ENCODE data around the gene MINDY4.

The MINDY4 gene

GRCh38 chr7:30836991-30837390, 65.8 kb downstream of the MINDY4 start:
- DNase-seq (ENCODE audit: low spot score) = no peak

GRCh38 chr7:30837581-30837980, 66.4 kb downstream of the MINDY4 start:
- no peak for DNase-seq (ENCODE audit: low spot score)

- DNase-seq (ENCODE audit: low spot score) = no peak
Measured at GRCh38 chr7:30838008-30838407, 66.8 kb downstream of the MINDY4 start.

GRCh38 chr7:30840141-30841024, 69.2 kb downstream of the MINDY4 start:
- no peak for DNase-seq (ENCODE audit: low spot score)

- DNase-seq (ENCODE audit: low spot score) = no peak
Measured at GRCh38 chr7:30841025-30841735, 70.0 kb downstream of the MINDY4 start.

- no peak for DNase-seq (ENCODE audit: low spot score)
Measured at GRCh38 chr7:30841801-30842541, 70.8 kb downstream of the MINDY4 start.

GRCh38 chr7:30842542-30843451, 71.6 kb downstream of the MINDY4 start:
- DNase-seq (ENCODE audit: low spot score) = no peak

- DNase-seq (ENCODE audit: low spot score) = no peak
Measured at GRCh38 chr7:30843741-30844482, 72.7 kb downstream of the MINDY4 start.

- no peak for DNase-seq (ENCODE audit: low spot score)
Measured at GRCh38 chr7:30844483-30844874, 73.3 kb downstream of the MINDY4 start.

- DNase-seq (ENCODE audit: low spot score) = no peak
Measured at GRCh38 chr7:30844916-30845315, 73.7 kb downstream of the MINDY4 start.

GRCh38 chr7:30845426-30846135, 74.4 kb downstream of the MINDY4 start:
- DNase-seq (ENCODE audit: low spot score) = peak; percentile 16

GRCh38 chr7:30846378-30846777, 75.2 kb downstream of the MINDY4 start:
- DNase-seq (ENCODE audit: low spot score) = no peak

- DNase-seq (ENCODE audit: low spot score) = peak; percentile 45
Measured at GRCh38 chr7:30848121-30848855, 77.1 kb downstream of the MINDY4 start.

GRCh38 chr7:30849565-30849964, 78.3 kb downstream of the MINDY4 start:
- DNase-seq (ENCODE audit: low spot score) = no peak

- DNase-seq (ENCODE audit: low spot score) = no peak
Measured at GRCh38 chr7:30850426-30850825, 79.2 kb downstream of the MINDY4 start.

GRCh38 chr7:30851651-30852307, 80.6 kb downstream of the MINDY4 start:
- DNase-seq (ENCODE audit: low spot score) = no peak

- DNase-seq (ENCODE audit: low spot score) = no peak
Measured at GRCh38 chr7:30852308-30852684, 81.1 kb downstream of the MINDY4 start.

- no peak for DNase-seq (ENCODE audit: low spot score)
Measured at GRCh38 chr7:30852744-30853288, 81.6 kb downstream of the MINDY4 start.

GRCh38 chr7:30853576-30853975, 82.4 kb downstream of the MINDY4 start:
- DNase-seq (ENCODE audit: low spot score) = no peak
